HCT116 (cell line): Measurements from ENCODE around the gene OPCML.

Source experiments
- EGR1 ChIP-seq: IDR thresholded peaks from 2 replicates; pipeline ENCODE4 v1.6.1; 2012; ENCODE audit warnings: low read depth
- TF ChIP-seq, protein P1 (sequence below), 3 experiments: fragments of 200-600 bp in 1 of 3; sonication (generic) in 1 of 3; IDR thresholded peaks in 2 of 3; conservative IDR thresholded peaks in 1 of 3; 2 replicates each; pipeline ENCODE4 v1.5.1; 2012 to 2017; ENCODE audit warnings: low read depth in 2 of 3, low read length in 2 of 3, antibody characterized with exemption in 1 of 3, borderline replicate concordance in 1 of 3, control low read depth in 1 of 3, mild to moderate bottlenecking in 1 of 3, mixed read lengths in 1 of 3, mixed run types in 1 of 3, moderate library complexity in 1 of 3; ENCODE audit not compliant: insufficient read depth in 1 of 3

- TF ChIP-seq, protein P1, sequence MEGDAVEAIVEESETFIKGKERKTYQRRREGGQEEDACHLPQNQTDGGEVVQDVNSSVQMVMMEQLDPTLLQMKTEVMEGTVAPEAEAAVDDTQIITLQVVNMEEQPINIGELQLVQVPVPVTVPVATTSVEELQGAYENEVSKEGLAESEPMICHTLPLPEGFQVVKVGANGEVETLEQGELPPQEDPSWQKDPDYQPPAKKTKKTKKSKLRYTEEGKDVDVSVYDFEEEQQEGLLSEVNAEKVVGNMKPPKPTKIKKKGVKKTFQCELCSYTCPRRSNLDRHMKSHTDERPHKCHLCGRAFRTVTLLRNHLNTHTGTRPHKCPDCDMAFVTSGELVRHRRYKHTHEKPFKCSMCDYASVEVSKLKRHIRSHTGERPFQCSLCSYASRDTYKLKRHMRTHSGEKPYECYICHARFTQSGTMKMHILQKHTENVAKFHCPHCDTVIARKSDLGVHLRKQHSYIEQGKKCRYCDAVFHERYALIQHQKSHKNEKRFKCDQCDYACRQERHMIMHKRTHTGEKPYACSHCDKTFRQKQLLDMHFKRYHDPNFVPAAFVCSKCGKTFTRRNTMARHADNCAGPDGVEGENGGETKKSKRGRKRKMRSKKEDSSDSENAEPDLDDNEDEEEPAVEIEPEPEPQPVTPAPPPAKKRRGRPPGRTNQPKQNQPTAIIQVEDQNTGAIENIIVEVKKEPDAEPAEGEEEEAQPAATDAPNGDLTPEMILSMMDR (IDR thresholded peaks at IDR 0.05 in 2 of 3, conservative IDR thresholded peaks at IDR 0.05 in 1 of 3; ENCODE audit: borderline replicate concordance in 1 of 3, insufficient read depth in 1 of 3, low read depth in 2 of 3, low read length in 2 of 3) = no peak
- TF ChIP-seq EGR1 = no peak
Measured at GRCh38 chr11:133529807-133530500, 2.3 kb downstream of the OPCML start.
